GF-D8 (cell line): ENCODE data around the gene ABCC4.
A peak's percentile ranks its signal among the peaks of the same experiment; 100 is the strongest.

ENCODE experiments used
- DNase-seq: peaks from one replicate; lab custom pipeline; 2025; lab: John Stamatoyannopoulos, UW

ABCC4 gene

GRCh38 chr13:95258098-95258497 lies 43.2 kb downstream of the ABCC4 start:
- no peak for DNase-seq

GRCh38 chr13:95256091-95256490 lies 45.2 kb downstream of the ABCC4 start:
- DNase-seq: no peak

DNA sequence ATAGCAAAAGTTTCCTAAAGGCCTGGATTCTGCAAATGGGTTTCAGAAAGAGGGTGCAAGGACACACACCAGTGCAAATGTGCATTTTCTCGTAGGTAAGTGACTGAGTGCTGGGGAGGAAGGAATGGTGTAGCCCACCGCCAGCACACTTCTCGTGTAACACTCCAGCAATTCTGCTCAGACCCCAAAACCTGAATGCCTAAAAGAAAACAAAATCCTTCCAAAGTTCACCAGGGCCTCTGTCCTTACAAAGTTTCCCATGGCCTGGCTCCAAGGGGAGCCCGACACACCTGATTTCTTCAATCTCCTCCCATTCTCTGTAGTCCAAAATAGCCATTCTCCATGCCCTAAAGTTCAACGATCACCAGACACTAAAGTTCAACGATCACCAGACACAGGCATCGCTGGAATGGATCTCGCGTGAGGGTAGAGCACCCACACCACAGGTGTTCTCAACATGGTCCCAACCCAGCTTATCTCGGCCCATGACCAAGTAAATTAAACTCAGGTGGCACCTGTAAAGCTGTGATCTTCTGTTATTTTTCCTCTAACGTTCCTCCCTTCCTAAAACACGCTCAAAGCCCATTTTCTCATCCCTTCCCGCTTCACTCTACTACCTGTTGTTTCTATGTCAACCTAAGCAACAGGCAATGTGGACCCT lies 46.0 kb downstream of the ABCC4 start:
- DNase-seq: no peak

DNA sequence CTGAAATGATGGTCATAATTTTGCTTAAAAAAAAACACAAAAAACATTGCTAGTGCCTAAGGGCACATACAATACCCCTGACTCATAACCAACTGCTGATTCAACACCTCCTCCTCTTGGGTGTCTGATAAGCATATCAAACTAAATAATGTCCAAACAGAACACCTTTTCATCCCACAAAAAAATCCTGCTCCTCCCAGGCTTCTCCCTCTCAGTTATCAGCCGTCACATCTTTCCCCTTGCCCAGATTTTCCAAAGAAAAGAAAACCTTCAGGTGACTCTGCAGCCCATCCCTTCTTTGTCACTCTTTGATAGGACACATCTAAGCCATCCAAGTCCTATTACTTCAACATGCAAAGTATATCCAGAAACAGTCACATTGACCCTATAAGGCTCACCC lies 46.9 kb downstream of the ABCC4 start:
- no peak for DNase-seq

DNA sequence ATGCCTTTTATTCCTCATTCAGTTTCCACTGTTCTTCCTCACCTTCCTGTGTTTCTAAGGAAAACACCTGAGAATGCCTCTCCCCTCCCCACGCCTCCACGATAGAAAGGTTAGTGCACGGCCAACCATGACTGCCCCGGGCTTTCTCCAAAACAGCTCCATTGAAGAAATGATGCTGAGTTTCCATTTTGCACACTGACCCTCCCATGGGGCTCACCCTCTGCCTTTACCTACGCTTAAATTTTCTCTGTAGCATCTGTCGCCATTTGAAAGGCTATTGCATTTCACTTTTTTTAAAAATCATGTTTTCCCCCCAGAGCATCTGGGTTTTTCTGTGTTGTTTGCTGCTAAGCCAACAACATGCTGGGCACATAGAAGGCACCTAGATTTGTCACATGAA lies 48.2 kb downstream of the ABCC4 start:
- DNase-seq: no peak

GRCh38 chr13:95251641-95252040 lies 49.6 kb downstream of the ABCC4 start:
- DNase-seq: no peak

DNA sequence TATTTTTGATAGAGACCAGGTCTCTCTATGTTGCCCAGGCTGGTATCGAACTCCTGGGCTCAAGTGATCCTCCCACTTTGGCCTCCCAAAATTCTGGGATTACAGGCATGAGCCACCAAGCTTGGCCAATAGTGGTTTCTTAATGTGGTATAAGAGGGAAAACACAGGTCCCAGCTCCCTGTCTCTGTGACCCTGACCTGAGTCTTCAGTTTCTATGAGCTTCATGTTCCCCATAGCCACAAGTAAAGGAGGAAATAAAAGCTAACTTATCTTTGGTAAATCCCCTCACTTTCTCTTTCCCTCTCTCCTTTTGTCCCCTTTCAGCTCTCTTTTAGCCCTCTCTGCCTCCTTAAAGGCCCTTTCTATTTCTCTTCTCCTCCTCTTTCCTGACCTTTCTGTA lies 50.3 kb downstream of the ABCC4 start:
- DNase-seq: no peak

DNA sequence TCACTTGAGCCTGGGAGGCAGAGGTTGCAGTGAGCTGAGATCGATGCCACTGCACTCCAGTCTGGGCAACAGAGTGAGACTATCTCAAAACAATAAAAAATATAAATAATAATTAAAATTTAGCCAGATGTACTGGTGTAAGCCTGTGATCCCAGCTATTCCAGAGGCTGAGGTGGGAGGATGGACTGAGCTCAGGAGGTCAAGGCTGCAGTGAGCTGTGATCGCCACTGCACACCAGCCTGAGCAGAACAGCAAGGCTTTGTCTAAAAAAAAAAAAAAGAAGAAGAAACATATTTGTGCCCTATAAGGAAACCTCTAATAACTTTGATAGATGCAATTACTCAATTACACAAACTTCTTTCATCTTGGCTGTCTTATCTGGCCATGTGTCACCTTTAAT lies 52.3 kb downstream of the ABCC4 start:
- DNase-seq: no peak

- DNase-seq: peak; percentile 47
Observed at GRCh38 chr13:95247852-95248251, 53.4 kb downstream of the ABCC4 start.

DNA sequence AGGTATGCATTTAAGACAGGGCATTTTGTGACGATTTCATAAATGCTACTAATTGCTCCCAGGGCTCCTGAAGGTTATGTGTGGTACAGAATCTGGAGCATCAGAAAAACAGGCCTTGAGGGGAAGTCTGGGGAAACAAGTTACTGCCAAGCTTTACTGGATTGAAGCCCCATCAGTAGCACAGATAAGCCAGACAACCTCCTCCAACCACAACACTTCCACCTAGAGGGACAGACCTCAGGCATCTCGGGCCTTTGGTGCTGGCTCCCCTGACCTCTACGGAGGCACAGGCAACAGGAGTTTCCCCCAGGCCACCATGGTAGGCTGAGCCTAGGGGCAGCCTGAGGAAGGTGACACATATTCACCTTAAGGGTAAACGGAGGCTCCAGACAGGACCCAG lies 54.1 kb downstream of the ABCC4 start:
- no peak for DNase-seq

DNA sequence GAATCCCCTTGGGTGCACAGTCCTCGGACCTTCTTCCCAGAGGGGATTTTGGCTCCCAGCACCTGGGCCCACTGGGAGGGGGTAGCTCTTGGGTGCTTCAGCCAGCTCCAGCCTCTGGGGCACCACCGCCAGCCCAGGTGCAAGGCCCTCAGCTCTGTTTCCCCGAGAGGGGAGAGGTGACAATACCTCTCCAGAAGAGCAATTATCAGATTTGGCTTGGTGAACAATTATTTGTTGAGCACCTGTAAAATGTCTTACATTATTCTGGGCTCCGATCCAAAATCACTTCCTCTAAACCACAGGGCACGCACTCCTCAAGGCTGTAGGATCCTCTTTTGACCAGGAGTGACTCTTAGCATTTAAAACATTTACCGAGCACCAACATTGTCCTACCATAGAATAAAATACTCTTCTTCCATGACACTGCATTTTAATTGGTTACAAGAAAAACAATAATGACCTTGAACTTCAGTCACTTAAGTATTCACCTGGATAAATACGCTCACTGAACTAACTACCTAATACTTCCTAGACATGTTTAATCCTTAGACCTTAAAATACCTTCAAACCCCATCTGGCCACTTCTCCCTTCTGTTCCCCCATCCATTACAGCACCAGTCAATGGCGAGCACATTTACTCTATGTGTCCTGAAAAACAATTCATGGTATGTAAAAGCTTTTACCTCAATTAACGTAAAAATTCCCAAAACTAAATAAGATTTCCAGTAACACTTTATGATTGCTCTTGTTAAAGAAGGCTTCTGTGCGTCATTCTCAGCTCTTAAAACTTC lies 54.8 kb downstream of the ABCC4 start:
- DNase-seq: peak; percentile 53

DNA sequence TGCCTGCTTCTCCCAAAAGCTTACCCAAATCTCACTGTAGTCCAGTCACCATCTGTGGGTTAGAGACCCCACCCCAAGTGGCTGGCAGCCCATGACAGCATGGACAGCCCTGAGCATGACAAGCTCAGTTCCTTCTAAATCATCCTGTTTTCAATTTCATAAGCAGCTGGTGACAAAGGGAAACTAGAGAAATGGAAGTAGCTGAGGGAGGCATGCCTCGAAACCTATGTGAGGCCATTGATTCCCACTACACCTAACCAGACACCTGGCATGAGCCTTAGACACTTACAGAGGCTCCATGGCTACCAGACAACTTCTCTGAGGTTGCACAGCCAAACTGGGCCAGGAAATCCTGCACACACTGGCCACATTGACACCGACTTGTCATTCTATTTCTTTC lies 56.2 kb downstream of the ABCC4 start:
- DNase-seq: no peak

DNA sequence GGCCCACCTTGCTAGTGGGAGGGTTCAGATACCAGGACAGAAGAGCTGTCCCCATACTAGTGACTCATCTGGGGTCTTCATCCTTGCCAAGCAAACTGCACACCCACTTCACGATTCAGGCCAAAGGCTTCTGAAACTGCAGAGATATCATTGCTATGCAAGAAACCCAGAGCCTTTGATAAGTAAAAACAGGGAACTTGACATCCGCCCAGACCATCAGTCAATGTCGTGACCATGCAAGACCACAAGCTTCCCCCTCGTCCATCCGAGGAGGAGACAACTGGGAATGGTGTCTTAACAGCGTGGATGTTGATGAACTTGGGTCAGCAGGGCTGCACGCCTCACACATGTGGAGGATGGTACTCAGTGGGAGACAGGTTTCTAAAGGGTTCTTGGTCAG lies 58.0 kb downstream of the ABCC4 start:
- no peak for DNase-seq

DNA sequence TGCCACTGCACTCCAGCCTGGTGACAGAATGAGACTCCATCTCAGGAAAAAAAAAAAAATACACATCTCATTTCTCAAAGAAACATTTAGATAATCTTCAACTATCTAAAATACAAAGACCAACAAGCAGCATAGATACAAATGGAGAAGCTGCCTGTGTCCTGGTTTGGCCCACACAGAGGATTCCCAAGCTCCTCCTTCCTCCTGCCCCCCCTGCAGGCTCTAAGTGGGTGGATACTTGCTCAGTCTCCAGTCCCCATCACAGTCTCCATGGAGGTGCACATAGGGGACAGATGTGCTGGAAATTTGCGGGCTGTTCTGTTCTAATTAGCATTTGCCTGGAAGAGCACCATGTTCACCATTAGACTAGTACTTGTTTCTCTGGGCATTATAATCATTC lies 59.9 kb downstream of the ABCC4 start:
- DNase-seq: no peak

DNA sequence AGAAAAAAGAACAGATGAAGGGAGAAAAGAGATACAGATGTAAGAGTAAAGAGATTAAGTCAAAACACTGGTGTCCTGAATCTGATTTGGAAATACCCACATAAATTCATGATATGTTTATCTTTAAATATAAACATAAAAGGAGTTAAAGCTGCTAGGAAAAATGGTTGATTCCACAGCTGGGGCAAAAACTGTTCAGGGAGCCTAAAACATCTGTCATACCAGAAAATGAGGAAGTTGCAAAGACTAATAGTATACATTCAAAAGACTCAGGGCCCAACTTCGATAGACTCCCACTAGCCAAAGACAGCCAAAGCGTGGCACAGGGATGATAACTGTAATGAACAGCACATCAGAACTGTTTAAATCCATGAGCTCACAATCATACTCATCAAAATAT lies 62.0 kb downstream of the ABCC4 start:
- peak; percentile 66 for DNase-seq

DNA sequence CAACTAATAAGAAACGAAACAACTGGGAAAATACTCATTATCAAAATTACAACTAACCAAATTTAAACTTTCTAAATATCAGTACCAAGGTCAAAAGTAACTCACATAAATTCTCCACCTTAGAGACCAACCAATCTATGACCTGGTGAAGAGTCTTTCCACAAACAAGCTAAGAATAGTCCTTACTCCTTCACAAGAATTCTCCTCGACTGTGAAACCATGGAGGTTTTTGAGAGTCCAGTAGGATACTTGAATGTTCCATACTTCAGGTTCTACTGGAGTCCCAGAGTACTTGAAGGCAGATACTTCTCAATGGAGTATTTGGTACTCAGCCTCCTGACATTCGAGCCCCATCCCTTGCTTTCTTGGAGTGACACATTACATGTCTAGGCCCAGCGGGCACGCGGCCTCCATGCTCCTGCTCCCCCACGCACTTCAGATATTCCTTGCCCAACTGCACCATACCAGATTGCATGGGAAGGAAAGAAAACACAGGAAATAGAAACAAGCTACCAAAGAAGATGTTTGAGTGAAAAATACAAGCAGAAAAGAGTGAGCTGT lies 63.9 kb downstream of the ABCC4 start:
- DNase-seq: no peak

DNA sequence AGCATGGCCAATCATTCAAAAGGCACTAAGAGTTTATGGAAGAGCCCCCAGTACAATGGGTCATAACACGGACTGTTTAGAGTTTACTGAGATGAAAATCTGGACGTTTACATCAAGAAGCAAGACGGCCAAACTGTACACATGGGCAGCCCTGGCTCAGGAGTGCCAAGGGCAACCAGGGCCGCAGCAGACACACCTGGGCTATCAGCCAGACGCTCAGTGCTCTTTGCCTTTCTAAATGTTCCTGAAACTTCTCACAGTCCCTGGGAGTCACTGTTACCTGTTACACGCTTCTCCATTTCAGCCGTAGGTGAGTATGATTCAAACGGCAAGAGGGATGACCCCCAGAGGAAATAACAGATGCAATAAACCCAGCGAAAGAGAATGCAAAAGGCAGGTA lies 64.5 kb downstream of the ABCC4 start:
- no peak for DNase-seq

- DNase-seq: no peak
Observed at GRCh38 chr13:95235974-95236373, 65.3 kb downstream of the ABCC4 start.

- DNase-seq: no peak
Observed at GRCh38 chr13:95235199-95235756, 66.0 kb downstream of the ABCC4 start.

DNA sequence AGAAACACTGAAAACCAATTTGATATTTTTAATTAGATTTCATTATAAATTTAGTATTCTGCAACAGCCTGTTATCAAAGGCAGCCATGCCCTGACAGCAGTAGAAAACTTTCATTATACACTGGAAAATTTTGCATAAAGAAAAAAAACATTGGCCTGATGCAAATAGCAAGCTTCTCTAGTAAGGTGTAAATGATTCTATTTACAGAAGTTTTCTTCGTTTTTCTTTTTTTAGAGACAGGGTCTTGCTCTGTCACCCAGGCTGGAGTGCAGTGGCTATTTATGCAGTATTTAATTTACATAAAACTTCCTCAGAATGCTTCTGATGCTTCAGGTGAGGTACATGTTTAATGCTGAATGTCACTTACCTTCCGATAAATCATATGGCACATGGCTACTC lies 67.0 kb downstream of the ABCC4 start:
- DNase-seq: no peak

- DNase-seq: no peak
Observed at GRCh38 chr13:95233026-95233635, 68.1 kb downstream of the ABCC4 start.

- DNase-seq: no peak
Observed at GRCh38 chr13:95231393-95231792, 69.9 kb downstream of the ABCC4 start.

DNA sequence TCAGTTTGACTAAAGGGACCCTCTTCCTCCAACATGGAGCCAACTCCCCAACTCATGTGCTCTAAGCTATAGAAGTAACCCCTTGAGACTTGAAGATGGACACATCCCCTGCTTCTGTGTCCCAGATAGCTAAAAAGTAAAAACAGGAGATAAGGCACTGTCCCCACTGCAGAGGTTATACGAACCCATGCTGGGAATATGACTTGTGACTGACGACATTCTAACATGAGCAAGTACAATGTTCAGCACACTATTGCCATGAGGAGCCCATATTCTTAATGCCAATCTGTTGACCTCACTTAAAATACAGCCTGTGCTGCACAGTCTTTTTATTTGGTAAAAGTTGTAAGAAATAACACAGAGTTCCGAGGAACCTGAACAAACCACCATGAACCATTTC lies 71.4 kb downstream of the ABCC4 start:
- no peak for DNase-seq
